Liver (tissue), 9 donors: Measurements from ENCODE around the gene CFAP299. TPM values are rescaled to one million over a fixed set of nuclear protein-coding genes. Genes with fewer than 3 reads are reported as not detected.

Experiments used
- DNase-seq: peaks from one replicate; pipeline ENCODE4 v3.0.0-alpha.2; 2017; ENCODE audit warnings: low spot score
- H3K27ac ChIP-seq, 2 donors: one replicate each; pipeline ENCODE4 v1.7.0; 2013; ENCODE audit warnings: inconsistent platforms in 2 of 2, low read length in 2 of 2, control low read depth in 1 of 2, low read depth in 1 of 2, mild to moderate bottlenecking in 1 of 2
- H3K27me3 ChIP-seq, 4 donors: one replicate each; pipeline versions ENCODE4 v1.6.1 to v1.7.0; 2013; ENCODE audit warnings: low read length in 3 of 4, inconsistent platforms in 1 of 4, mild to moderate bottlenecking in 1 of 4, moderate library complexity in 1 of 4; ENCODE audit not compliant: control insufficient read depth in 4 of 4, insufficient read depth in 4 of 4
- H3K36me3 ChIP-seq, 4 donors: one replicate each; pipeline versions ENCODE4 v1.6.1 to v1.7.0; 2013; ENCODE audit warnings: low read length in 3 of 4, mild to moderate bottlenecking in 3 of 4, low read depth in 1 of 4, moderate library complexity in 1 of 4; ENCODE audit not compliant: control insufficient read depth in 4 of 4, insufficient read depth in 3 of 4
- H3K4me1 ChIP-seq, 4 donors: one replicate each; pipeline versions ENCODE4 v1.6.1 to v1.7.0; 2013; ENCODE audit warnings: low read length in 3 of 4, mild to moderate bottlenecking in 3 of 4, moderate library complexity in 1 of 4; ENCODE audit not compliant: control insufficient read depth in 4 of 4, insufficient read depth in 4 of 4
- H3K4me3 ChIP-seq, 3 donors: one replicate each; pipeline versions ENCODE4 v1.6.1 to v1.7.0; 2013; ENCODE audit warnings: low read length in 3 of 3, control low read depth in 1 of 3, low read depth in 1 of 3, mild to moderate bottlenecking in 1 of 3
- H3K9ac ChIP-seq, 2 donors: one replicate each; pipeline ENCODE4 v1.7.0; 2013; ENCODE audit warnings: low read length in 2 of 2, mild to moderate bottlenecking in 2 of 2, moderate library complexity in 2 of 2, control low read depth in 1 of 2, low read depth in 1 of 2
- H3K9me3 ChIP-seq, 4 donors: one replicate each; pipeline versions ENCODE4 v1.6.1 to v1.7.0; 2013; ENCODE audit warnings: low read length in 3 of 4; ENCODE audit not compliant: control insufficient read depth in 4 of 4
- EGR1 ChIP-seq, 2 donors: IDR thresholded peaks; 2 replicates each; pipeline ENCODE4 v1.6.1; 2016 to 2018; ENCODE audit warnings: antibody characterized with exemption in 2 of 2, low read depth in 2 of 2
- FOXA1 ChIP-seq: IDR thresholded peaks from 2 replicates; pipeline ENCODE4 v1.6.1; 2016; ENCODE audit warnings: antibody characterized with exemption
- FOXA2 ChIP-seq: IDR thresholded peaks from 2 replicates; pipeline ENCODE4 v1.6.1; 2016; ENCODE audit warnings: antibody characterized with exemption
- GABPA ChIP-seq, 2 donors: IDR thresholded peaks in 1 of 2; conservative IDR thresholded peaks in 1 of 2; 2 replicates each; pipeline ENCODE4 v1.6.1; 2016; ENCODE audit warnings: antibody characterized with exemption in 2 of 2, mild to moderate bottlenecking in 1 of 2, moderate library complexity in 1 of 2
- HNF4A ChIP-seq, 2 donors: conservative IDR thresholded peaks; 2 replicates each; pipeline ENCODE4 v1.6.1; 2016; ENCODE audit warnings: antibody characterized with exemption in 2 of 2, mild to moderate bottlenecking in 2 of 2
- HNF4G ChIP-seq: IDR thresholded peaks from 2 replicates; pipeline ENCODE4 v1.6.1; 2016; ENCODE audit warnings: antibody characterized with exemption
- JUND ChIP-seq, 2 donors: IDR thresholded peaks; 2 replicates each; pipeline ENCODE4 v1.6.1; 2016; ENCODE audit warnings: antibody characterized with exemption in 2 of 2
- NR2F2 ChIP-seq: IDR thresholded peaks from 2 replicates; pipeline ENCODE4 v1.6.1; 2016; ENCODE audit warnings: antibody characterized with exemption
- RAD21 ChIP-seq, 2 donors: IDR thresholded peaks; 2 replicates each; pipeline ENCODE4 v1.6.1; 2016; ENCODE audit warnings: antibody characterized with exemption in 2 of 2, mild to moderate bottlenecking in 2 of 2
- RXRA ChIP-seq, 2 donors: IDR thresholded peaks; 2 replicates each; pipeline ENCODE4 v1.6.1; 2017 to 2018; ENCODE audit warnings: antibody characterized with exemption in 2 of 2, mild to moderate bottlenecking in 1 of 2
- SP1 ChIP-seq: IDR thresholded peaks from 2 replicates; pipeline ENCODE4 v1.6.1; 2018; ENCODE audit warnings: antibody characterized with exemption, mild to moderate bottlenecking
- TAF1 ChIP-seq: conservative IDR thresholded peaks from 2 replicates; pipeline ENCODE4 v1.6.1; 2016; ENCODE audit warnings: antibody characterized with exemption, mild to moderate bottlenecking
- YY1 ChIP-seq: IDR thresholded peaks from 2 replicates; pipeline ENCODE4 v1.6.1; 2016; ENCODE audit warnings: antibody characterized with exemption, mild to moderate bottlenecking
- WGBS: extraction: QIAGEN DNeasy Blood & Tissue Kit; methylation state at CpG from one replicate; pipeline ENCODE4 v1.1.7; 2013; 5-methylcytosine and 5-hydroxymethylcytosine counted together
- polyA plus RNA-seq, 2 donors: library from polyadenylated mRNA; stranded (reverse) in 1 of 2; unstranded in 1 of 2; fragments of 200-250 nt in 1 of 2; fragments of >200 nt in 1 of 2; fragmentation: Nextera tagmentation in 1 of 2; extraction: Ambion mirVana in 1 of 2; gene quantifications; one replicate each; pipeline versions ENCODE4 v1.2.1 to v1.2.3, GENCODE V29; 2013 to 2015
- total RNA-seq, 2 donors: library from RNA; depleted of rRNA; stranded (reverse); fragments of >200 nt; gene quantifications; one replicate each; pipeline ENCODE4 v1.2.3, GENCODE V29; 2014
- TF ChIP-seq, protein P1 (sequence below): IDR thresholded peaks from 2 replicates; pipeline ENCODE4 v1.6.1; 2016; ENCODE audit warnings: antibody characterized with exemption, mild to moderate bottlenecking
- TF ChIP-seq, protein P2 (sequence below): IDR thresholded peaks from 2 replicates; pipeline ENCODE4 v1.6.1; 2016; ENCODE audit warnings: antibody characterized with exemption
- TF ChIP-seq, protein P3 (sequence below): fragments of 150-350 bp; IDR thresholded peaks from 2 replicates; pipeline ENCODE4 v1.5.1; 2017; ENCODE audit warnings: improper control_type of control experiment, low read depth, low read length; ENCODE audit not compliant: missing input control
- TF ChIP-seq, protein P4 (sequence below): IDR thresholded peaks from 2 replicates; pipeline ENCODE4 v1.6.1; 2016; ENCODE audit warnings: antibody characterized with exemption
- TF ChIP-seq, protein P5 (sequence below): IDR thresholded peaks from 2 replicates; pipeline ENCODE4 v1.6.1; 2016; ENCODE audit warnings: antibody characterized with exemption
- donor health status: healthy.
- donor health status: healthy.
- donor health status: healthy.
- donor health status: healthy.
- donor health status: healthy.

The CFAP299 gene
- total and polyA plus RNA-seq, 4 donors: not detected

DNA sequence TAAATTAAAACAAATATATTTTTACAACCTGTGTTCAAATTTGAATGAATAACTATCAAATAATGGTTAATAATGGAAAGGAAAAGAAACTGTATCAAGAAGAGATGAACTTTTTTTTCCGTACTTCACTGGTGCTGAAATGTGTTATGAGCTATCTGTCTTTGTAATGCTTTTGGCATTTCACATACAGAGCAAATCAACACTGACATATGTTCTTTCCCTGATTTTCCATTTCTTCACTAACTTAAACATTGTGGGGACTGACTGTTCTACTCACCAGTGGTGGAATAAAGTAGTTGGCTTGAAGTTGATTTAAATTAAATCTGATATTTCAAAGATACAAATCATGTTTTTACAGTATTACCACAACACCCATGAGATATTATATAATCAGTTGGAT is 390.9 kb downstream of the CFAP299 start:
- no peak for DNase-seq
- H3K36me3 ChIP-seq: no peaks in the 10 kb centered on the region
- peaks cover 0 to 2% (median 0%) of the 10 kb centered on the region in 4 donors for H3K4me1 ChIP-seq
- H3K4me3 ChIP-seq: no peak overlapping the region
- no peaks in the 10 kb centered on the region for H3K27me3 ChIP-seq
- no peak overlapping the region for H3K9ac ChIP-seq
- no peak overlapping the region for H3K27ac ChIP-seq
- no peaks in the 10 kb centered on the region for H3K9me3 ChIP-seq
- WGBS: 74% methylated on average over 1 of the region's 1 CpG
- no peak for TF ChIP-seq HNF4G
- no peak for TF ChIP-seq FOXA2
- TF ChIP-seq SP1: no peak
- no peak for TF ChIP-seq FOXA1
- no peak for TF ChIP-seq TAF1
- TF ChIP-seq, protein P1, sequence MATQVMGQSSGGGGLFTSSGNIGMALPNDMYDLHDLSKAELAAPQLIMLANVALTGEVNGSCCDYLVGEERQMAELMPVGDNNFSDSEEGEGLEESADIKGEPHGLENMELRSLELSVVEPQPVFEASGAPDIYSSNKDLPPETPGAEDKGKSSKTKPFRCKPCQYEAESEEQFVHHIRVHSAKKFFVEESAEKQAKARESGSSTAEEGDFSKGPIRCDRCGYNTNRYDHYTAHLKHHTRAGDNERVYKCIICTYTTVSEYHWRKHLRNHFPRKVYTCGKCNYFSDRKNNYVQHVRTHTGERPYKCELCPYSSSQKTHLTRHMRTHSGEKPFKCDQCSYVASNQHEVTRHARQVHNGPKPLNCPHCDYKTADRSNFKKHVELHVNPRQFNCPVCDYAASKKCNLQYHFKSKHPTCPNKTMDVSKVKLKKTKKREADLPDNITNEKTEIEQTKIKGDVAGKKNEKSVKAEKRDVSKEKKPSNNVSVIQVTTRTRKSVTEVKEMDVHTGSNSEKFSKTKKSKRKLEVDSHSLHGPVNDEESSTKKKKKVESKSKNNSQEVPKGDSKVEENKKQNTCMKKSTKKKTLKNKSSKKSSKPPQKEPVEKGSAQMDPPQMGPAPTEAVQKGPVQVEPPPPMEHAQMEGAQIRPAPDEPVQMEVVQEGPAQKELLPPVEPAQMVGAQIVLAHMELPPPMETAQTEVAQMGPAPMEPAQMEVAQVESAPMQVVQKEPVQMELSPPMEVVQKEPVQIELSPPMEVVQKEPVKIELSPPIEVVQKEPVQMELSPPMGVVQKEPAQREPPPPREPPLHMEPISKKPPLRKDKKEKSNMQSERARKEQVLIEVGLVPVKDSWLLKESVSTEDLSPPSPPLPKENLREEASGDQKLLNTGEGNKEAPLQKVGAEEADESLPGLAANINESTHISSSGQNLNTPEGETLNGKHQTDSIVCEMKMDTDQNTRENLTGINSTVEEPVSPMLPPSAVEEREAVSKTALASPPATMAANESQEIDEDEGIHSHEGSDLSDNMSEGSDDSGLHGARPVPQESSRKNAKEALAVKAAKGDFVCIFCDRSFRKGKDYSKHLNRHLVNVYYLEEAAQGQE: no peak
- TF ChIP-seq, protein P2, sequence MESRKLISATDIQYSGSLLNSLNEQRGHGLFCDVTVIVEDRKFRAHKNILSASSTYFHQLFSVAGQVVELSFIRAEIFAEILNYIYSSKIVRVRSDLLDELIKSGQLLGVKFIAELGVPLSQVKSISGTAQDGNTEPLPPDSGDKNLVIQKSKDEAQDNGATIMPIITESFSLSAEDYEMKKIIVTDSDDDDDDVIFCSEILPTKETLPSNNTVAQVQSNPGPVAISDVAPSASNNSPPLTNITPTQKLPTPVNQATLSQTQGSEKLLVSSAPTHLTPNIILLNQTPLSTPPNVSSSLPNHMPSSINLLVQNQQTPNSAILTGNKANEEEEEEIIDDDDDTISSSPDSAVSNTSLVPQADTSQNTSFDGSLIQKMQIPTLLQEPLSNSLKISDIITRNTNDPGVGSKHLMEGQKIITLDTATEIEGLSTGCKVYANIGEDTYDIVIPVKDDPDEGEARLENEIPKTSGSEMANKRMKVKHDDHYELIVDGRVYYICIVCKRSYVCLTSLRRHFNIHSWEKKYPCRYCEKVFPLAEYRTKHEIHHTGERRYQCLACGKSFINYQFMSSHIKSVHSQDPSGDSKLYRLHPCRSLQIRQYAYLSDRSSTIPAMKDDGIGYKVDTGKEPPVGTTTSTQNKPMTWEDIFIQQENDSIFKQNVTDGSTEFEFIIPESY: no peak
- no peak for TF ChIP-seq RAD21 (IDR thresholded peaks at IDR 0.05)
- TF ChIP-seq JUND (IDR thresholded peaks at IDR 0.05): no peak
- TF ChIP-seq YY1: no peak
- no peak for TF ChIP-seq RXRA (IDR thresholded peaks at IDR 0.05)
- TF ChIP-seq HNF4A (conservative IDR thresholded peaks at IDR 0.05): no peak
- TF ChIP-seq, protein P3, sequence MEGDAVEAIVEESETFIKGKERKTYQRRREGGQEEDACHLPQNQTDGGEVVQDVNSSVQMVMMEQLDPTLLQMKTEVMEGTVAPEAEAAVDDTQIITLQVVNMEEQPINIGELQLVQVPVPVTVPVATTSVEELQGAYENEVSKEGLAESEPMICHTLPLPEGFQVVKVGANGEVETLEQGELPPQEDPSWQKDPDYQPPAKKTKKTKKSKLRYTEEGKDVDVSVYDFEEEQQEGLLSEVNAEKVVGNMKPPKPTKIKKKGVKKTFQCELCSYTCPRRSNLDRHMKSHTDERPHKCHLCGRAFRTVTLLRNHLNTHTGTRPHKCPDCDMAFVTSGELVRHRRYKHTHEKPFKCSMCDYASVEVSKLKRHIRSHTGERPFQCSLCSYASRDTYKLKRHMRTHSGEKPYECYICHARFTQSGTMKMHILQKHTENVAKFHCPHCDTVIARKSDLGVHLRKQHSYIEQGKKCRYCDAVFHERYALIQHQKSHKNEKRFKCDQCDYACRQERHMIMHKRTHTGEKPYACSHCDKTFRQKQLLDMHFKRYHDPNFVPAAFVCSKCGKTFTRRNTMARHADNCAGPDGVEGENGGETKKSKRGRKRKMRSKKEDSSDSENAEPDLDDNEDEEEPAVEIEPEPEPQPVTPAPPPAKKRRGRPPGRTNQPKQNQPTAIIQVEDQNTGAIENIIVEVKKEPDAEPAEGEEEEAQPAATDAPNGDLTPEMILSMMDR: no peak
- TF ChIP-seq NR2F2: no peak
- TF ChIP-seq, protein P4, sequence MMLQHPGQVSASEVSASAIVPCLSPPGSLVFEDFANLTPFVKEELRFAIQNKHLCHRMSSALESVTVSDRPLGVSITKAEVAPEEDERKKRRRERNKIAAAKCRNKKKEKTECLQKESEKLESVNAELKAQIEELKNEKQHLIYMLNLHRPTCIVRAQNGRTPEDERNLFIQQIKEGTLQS: no peak
- no peak for TF ChIP-seq GABPA (IDR thresholded peaks at IDR 0.05 in 1 of 2, conservative IDR thresholded peaks at IDR 0.05 in 1 of 2)
- TF ChIP-seq, protein P5, sequence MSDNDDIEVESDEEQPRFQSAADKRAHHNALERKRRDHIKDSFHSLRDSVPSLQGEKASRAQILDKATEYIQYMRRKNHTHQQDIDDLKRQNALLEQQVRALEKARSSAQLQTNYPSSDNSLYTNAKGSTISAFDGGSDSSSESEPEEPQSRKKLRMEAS: no peak

DNA sequence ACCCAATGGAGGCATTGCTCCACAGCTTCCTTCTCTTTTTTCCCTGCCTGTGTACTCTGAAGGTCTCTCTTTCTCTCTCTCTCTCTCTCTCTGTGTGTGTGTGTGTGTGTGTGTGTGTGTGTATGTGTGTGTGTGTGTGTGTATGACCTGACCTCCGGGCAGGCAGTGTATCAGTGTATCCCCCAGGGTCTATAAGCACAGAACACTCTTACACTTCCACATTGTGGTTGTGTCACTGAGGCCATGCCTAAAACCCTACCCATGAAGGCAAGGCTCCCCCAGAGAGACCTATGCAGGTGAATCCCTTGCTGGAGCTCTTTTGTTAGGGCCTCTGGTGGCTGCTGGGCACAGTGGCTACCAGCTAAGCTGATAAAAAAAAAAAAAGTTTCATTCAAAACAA is 394.6 kb downstream of the CFAP299 start:
- H3K27me3 ChIP-seq: no peaks in the 10 kb centered on the region
- no peak for DNase-seq
- no peaks in the 10 kb centered on the region for H3K9me3 ChIP-seq
- no peak overlapping the region for H3K27ac ChIP-seq
- no peak overlapping the region for H3K4me3 ChIP-seq
- H3K36me3 ChIP-seq: no peaks in the 10 kb centered on the region
- 49% methylated on average over 1 of the region's 1 CpG for WGBS
- H3K9ac ChIP-seq: no peak overlapping the region
- H3K4me1 ChIP-seq: peaks cover 0 to 2% (median 0%) of the 10 kb centered on the region in 4 donors
- TF ChIP-seq FOXA2: no peak
- no peak for TF ChIP-seq FOXA1
- TF ChIP-seq, protein P5: no peak
- TF ChIP-seq HNF4G: no peak
- TF ChIP-seq, protein P1: no peak
- no peak for TF ChIP-seq NR2F2
- TF ChIP-seq EGR1 (IDR thresholded peaks at IDR 0.05; ENCODE audit: low read depth in 2 of 2): no peak
- no peak for TF ChIP-seq GABPA (IDR thresholded peaks at IDR 0.05 in 1 of 2, conservative IDR thresholded peaks at IDR 0.05 in 1 of 2)
- TF ChIP-seq TAF1: no peak
- TF ChIP-seq YY1: no peak
- TF ChIP-seq, protein P3: no peak
- no peak for TF ChIP-seq RXRA (IDR thresholded peaks at IDR 0.05)
